ENCODE results near the gene ARMC9.
A peak's percentile ranks its signal among the peaks of the same experiment; 100 is the strongest.

DNA sequence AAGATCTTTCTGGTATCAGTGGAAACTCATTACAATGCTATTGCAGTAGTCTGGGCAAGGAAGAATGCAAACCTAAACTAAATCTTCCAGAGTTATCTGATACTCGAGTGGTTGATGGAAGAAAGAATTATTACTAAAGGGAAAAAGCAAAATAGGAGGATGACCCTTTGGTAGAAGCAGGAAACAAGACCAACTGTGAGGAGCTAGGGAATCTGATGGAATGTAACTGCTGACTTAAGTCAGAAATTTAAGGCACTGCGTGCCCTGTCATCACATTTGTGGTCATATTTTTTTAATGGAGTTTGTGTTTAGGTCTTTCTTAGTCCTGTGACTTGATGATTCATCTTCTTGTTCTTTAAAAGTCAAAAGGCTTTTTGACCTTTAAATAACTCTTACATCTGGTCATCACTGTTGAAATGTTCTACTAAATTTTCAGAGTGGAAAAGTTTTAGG is 36.5 kb upstream of the ARMC9 start:
- no peak for TF ChIP-seq POLR2A (IDR thresholded peaks at IDR 0.05)
- TF ChIP-seq, protein P1, sequence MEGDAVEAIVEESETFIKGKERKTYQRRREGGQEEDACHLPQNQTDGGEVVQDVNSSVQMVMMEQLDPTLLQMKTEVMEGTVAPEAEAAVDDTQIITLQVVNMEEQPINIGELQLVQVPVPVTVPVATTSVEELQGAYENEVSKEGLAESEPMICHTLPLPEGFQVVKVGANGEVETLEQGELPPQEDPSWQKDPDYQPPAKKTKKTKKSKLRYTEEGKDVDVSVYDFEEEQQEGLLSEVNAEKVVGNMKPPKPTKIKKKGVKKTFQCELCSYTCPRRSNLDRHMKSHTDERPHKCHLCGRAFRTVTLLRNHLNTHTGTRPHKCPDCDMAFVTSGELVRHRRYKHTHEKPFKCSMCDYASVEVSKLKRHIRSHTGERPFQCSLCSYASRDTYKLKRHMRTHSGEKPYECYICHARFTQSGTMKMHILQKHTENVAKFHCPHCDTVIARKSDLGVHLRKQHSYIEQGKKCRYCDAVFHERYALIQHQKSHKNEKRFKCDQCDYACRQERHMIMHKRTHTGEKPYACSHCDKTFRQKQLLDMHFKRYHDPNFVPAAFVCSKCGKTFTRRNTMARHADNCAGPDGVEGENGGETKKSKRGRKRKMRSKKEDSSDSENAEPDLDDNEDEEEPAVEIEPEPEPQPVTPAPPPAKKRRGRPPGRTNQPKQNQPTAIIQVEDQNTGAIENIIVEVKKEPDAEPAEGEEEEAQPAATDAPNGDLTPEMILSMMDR (IDR thresholded peaks at IDR 0.05), result no peak
- TF ChIP-seq EP300 (IDR thresholded peaks at IDR 0.05; ENCODE audit: low read depth), result no peak
- TF ChIP-seq POLR2AphosphoS5 (IDR thresholded peaks at IDR 0.05), result peak in 2 of 3 donors; percentile 49 to 58
